ENCODE measurements around the gene LY6G5B.

Gene LY6G5B

GRCh38 chr6:31686483-31686882, 16.7 kb downstream of the LY6G5B start:
- no peak for TF ChIP-seq CTCF (conservative IDR thresholded peaks at IDR 0.05; ENCODE audit: low read length)
- H3K4me3 ChIP-seq (ENCODE audit: low read length): no peak overlapping the region
- DNase-seq (ENCODE audit: low read depth): no peak

GRCh38 chr6:31687321-31687720, 17.5 kb downstream of the LY6G5B start:
- H3K4me3 ChIP-seq (ENCODE audit: low read length): no peak overlapping the region
- no peak for TF ChIP-seq CTCF (conservative IDR thresholded peaks at IDR 0.05; ENCODE audit: low read length)
- no peak for DNase-seq (ENCODE audit: low read depth)

- no peak for TF ChIP-seq CTCF (conservative IDR thresholded peaks at IDR 0.05; ENCODE audit: low read length)
- DNase-seq (ENCODE audit: low read depth): no peak
- H3K4me3 ChIP-seq (ENCODE audit: low read length): no peak overlapping the region
These were observed 18.3 kb downstream of the LY6G5B start for GRCh38 chr6:31687860-31688693.

- DNase-seq (ENCODE audit: low read depth): no peak
- no peak overlapping the region for H3K4me3 ChIP-seq (ENCODE audit: low read length)
- TF ChIP-seq CTCF (conservative IDR thresholded peaks at IDR 0.05; ENCODE audit: low read length): peak; percentile 47
These were observed 19.7 kb downstream of the LY6G5B start for GRCh38 chr6:31689249-31690110.

- no peak for DNase-seq (ENCODE audit: low read depth)
- TF ChIP-seq CTCF (conservative IDR thresholded peaks at IDR 0.05; ENCODE audit: low read length): no peak
- H3K4me3 ChIP-seq (ENCODE audit: low read length): no peak overlapping the region
These were observed 20.7 kb downstream of the LY6G5B start for GRCh38 chr6:31690231-31691077.

GRCh38 chr6:31691078-31691463, 21.3 kb downstream of the LY6G5B start:
- no peak for TF ChIP-seq CTCF (conservative IDR thresholded peaks at IDR 0.05; ENCODE audit: low read length)
- no peak overlapping the region for H3K4me3 ChIP-seq (ENCODE audit: low read length)
- no peak for DNase-seq (ENCODE audit: low read depth)

Data from AG10803 (cell line).